Measurements from ENCODE around the gene MUC5B. TPM values are rescaled to one million over a fixed set of nuclear protein-coding genes. Genes with fewer than 3 reads are reported as not detected.

The MUC5B gene
- total and polyA plus RNA-seq, 2 donors (not counting 1 experiment from before 2014, with no cell fraction given), result not detected

DNA sequence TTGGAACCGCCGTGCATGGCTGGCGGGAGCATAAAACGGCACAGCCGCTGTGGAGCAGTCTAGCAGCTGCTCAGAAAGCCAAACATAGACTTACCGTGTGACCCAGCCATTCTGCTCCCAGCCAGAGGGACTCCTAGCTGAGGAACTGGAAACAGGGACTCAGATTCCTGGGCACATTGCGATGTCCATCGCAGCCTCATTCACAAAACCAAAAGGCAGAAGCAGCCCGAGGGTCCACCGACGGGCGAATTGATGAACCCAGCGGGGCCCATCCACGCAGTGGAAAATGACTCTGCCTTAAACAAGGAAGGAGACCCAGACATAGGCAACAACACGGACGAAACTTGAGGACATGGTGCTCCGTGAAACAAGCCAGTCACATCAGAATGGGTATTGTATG, 5.7 kb upstream of the MUC5B start:
- H3K27ac ChIP-seq (ENCODE audit: insufficient read depth, low read length), result no peak overlapping the region
- H3K4me3 ChIP-seq (replicated peaks in 1 of 4; ENCODE audit: control extremely low read depth in 1 of 4, insufficient read depth in 1 of 4, low read depth in 3 of 4, low read length in 4 of 4), result no peak overlapping the region
- no peak overlapping the region for H2AFZ ChIP-seq (ENCODE audit: low read length)

DNA sequence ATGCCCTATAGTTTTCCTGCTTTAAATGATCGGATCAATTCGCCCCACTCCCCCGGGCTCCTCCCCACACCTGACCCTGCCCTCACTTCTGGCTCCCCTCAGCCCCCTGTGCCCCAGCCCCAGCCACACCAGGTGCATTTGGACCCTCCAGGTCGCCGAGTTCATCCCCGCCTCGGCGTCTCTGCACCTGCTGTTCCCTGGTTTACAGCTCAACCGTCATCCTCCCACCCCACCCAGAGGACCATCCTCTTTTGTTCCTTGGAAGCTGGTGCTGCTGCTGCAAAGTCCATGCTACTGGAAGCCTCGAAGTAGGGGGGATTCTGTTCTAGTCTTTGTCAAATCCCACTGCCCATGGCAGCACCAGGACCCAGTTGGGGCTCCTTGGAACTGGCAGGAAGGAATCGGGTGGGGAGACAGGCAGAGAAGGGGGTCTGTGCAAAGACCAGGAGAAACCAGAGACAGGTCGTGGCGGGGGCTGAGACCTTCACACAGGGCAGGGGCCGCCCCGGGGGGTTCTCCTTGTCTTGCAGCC, 4.5 kb upstream of the MUC5B start:
- Histone ChIP-seq H3K79me2 (ENCODE audit: control insufficient read depth, insufficient read depth, low read length) (no peaks in the 10 kb centered on the region), H3K9me3 (ENCODE audit: control insufficient read depth, insufficient read depth, low read depth, low read length) (no peaks in the 10 kb centered on the region), H3K9ac (ENCODE audit: insufficient read depth, low read length) (no peak overlapping the region), H3K4me3 (replicated peaks in 1 of 4; ENCODE audit: control extremely low read depth in 1 of 4, insufficient read depth in 1 of 4, low read depth in 3 of 4, low read length in 4 of 4) (no peak overlapping the region), H4K20me1 (ENCODE audit: control insufficient read depth, extremely low read depth, insufficient read depth, low read length) (no peaks in the 10 kb centered on the region), H3K27me3 (ENCODE audit: control insufficient read depth, insufficient read depth, low read length) (no peaks in the 10 kb centered on the region), H3K4me1 (ENCODE audit: control insufficient read depth, extremely low read depth, insufficient read depth, low read length) (no peaks in the 10 kb centered on the region), H3K4me2 (ENCODE audit: extremely low read depth, insufficient read depth, low read length) (no peak overlapping the region), H3K36me3 (ENCODE audit: control insufficient read depth, insufficient read depth, low read length) (no peaks in the 10 kb centered on the region), H2AFZ (ENCODE audit: low read length) (no peak overlapping the region), H3K27ac (ENCODE audit: insufficient read depth, low read length) (no peak overlapping the region)
- no peak for DNase-seq (ENCODE audit: low read depth in 2 of 2)
- TF ChIP-seq CTCF (conservative IDR thresholded peaks at IDR 0.05 in 1 of 2, IDR thresholded peaks at IDR 0.05 in 1 of 2; ENCODE audit: low read depth in 1 of 2, low read length in 2 of 2) (no peak), EZH2 (IDR thresholded peaks at IDR 0.05; ENCODE audit: low read length, missing control alignments) (no peak)

More for the DNA sequence above, 5.7 kb upstream of the MUC5B start:
- no peak overlapping the region for H3K4me2 ChIP-seq (ENCODE audit: extremely low read depth, insufficient read depth, low read length)
- no peaks in the 10 kb centered on the region for H3K27me3 ChIP-seq (ENCODE audit: control insufficient read depth, insufficient read depth, low read length)
- TF ChIP-seq EZH2 (IDR thresholded peaks at IDR 0.05; ENCODE audit: low read length, missing control alignments), result no peak
- TF ChIP-seq CTCF (conservative IDR thresholded peaks at IDR 0.05 in 1 of 2, IDR thresholded peaks at IDR 0.05 in 1 of 2; ENCODE audit: low read depth in 1 of 2, low read length in 2 of 2), result no peak
- DNase-seq (ENCODE audit: low read depth in 2 of 2), result no peak
- no peaks in the 10 kb centered on the region for H3K4me1 ChIP-seq (ENCODE audit: control insufficient read depth, extremely low read depth, insufficient read depth, low read length)
- H3K36me3 ChIP-seq (ENCODE audit: control insufficient read depth, insufficient read depth, low read length), result no peaks in the 10 kb centered on the region
- H3K79me2 ChIP-seq (ENCODE audit: control insufficient read depth, insufficient read depth, low read length), result no peaks in the 10 kb centered on the region
- no peak overlapping the region for H3K9ac ChIP-seq (ENCODE audit: insufficient read depth, low read length)
- H4K20me1 ChIP-seq (ENCODE audit: control insufficient read depth, extremely low read depth, insufficient read depth, low read length), result no peaks in the 10 kb centered on the region
- no peaks in the 10 kb centered on the region for H3K9me3 ChIP-seq (ENCODE audit: control insufficient read depth, insufficient read depth, low read depth, low read length)

DNA sequence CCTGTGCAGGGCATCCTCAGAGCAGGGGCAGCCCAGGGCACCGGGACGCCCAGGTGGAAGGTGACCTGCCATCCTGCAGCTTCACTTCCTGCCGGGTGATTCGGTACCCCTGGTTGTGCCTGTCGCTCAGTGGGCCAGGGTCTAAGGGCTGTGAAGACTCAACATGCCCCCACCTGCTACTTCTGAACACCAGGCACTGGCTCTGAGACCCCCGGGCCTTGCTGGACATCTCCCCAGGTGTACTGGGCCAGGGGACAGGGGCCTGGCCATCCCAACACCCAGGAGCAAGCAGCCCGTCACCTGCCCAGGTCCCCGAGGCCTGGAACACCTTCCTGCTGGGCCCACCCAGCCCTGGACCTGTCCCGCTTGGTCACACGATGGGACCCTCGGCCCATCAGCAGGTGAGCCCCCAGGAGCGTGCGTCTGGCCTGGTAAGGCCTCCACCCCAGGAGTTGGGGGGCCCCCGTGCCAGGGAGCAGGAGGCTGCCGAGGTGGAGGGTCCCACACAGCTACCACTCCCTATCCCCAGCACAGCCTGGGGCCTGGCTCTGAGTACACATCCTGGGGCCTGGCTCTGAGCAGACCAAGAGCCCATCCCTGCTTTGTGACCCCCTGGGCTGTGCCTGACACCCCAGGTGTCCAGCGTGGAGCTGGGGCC, 3.9 kb upstream of the MUC5B start:
- H3K27me3 ChIP-seq (ENCODE audit: control insufficient read depth, insufficient read depth, low read length), result no peaks in the 10 kb centered on the region
- no peak overlapping the region for H3K4me2 ChIP-seq (ENCODE audit: extremely low read depth, insufficient read depth, low read length)
- H3K4me1 ChIP-seq (ENCODE audit: control insufficient read depth, extremely low read depth, insufficient read depth, low read length), result no peaks in the 10 kb centered on the region
- H2AFZ ChIP-seq (ENCODE audit: low read length), result no peak overlapping the region
- H4K20me1 ChIP-seq (ENCODE audit: control insufficient read depth, extremely low read depth, insufficient read depth, low read length), result no peaks in the 10 kb centered on the region
- no peak overlapping the region for H3K9ac ChIP-seq (ENCODE audit: insufficient read depth, low read length)
- H3K27ac ChIP-seq (ENCODE audit: insufficient read depth, low read length), result no peak overlapping the region
- H3K4me3 ChIP-seq (replicated peaks in 1 of 4; ENCODE audit: control extremely low read depth in 1 of 4, insufficient read depth in 1 of 4, low read depth in 3 of 4, low read length in 4 of 4), result no peak overlapping the region
- no peak for DNase-seq (ENCODE audit: low read depth in 2 of 2)
- TF ChIP-seq EZH2 (IDR thresholded peaks at IDR 0.05; ENCODE audit: low read length, missing control alignments), result no peak
- no peak for TF ChIP-seq CTCF (conservative IDR thresholded peaks at IDR 0.05 in 1 of 2, IDR thresholded peaks at IDR 0.05 in 1 of 2; ENCODE audit: low read depth in 1 of 2, low read length in 2 of 2)
- H3K79me2 ChIP-seq (ENCODE audit: control insufficient read depth, insufficient read depth, low read length), result no peaks in the 10 kb centered on the region
- no peaks in the 10 kb centered on the region for H3K36me3 ChIP-seq (ENCODE audit: control insufficient read depth, insufficient read depth, low read length)
- no peaks in the 10 kb centered on the region for H3K9me3 ChIP-seq (ENCODE audit: control insufficient read depth, insufficient read depth, low read depth, low read length)
